NCI-H187 (cell line): ENCODE measurements around the gene GFER.
"Not testable (repeated sequence)": the region's sequence is repeated elsewhere in the genome, so short reads cannot be mapped to it uniquely, and the experiment has no call there.

Source experiments
- DNase-seq, 2 experiments: peaks; one replicate each; lab custom pipeline; 2025; lab: John Stamatoyannopoulos, UW

GFER gene

GRCh38 chr16:1983544-1984346 is at the start of gene GFER:
Gene GFER (plus strand): TSS chr16:1984193. CDS start chr16:1984219, 26 bp downstream.
- peak; percentile 86 to 92 for DNase-seq

GRCh38 chr16:1936945-1937479 is 47.0 kb upstream of the GFER start:
- DNase-seq, result no peak

GRCh38 chr16:1938316-1938715 is 45.7 kb upstream of the GFER start:
- DNase-seq, result no peak

- DNase-seq, result no peak
Observed at GRCh38 chr16:1938910-1939309, 45.1 kb upstream of the GFER start.

DNA sequence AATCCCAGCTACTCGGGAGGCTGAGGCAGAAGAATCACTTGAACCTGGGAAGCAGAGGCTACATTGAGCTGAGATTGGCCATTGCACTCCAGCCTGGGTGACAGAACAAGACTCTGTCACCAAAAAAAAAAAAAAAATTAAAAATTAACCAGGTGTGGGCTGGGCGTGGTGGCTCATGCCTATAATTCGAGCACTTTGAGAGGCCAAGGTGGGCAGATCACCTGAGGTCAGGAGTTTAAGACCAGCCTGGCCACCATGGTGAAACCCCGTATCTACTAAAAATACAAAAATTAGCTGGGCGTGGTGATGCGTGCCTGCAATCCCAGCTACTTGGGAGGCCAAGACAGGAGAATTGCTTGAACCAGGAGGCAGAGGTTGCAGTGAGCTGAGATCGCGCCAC is 44.2 kb upstream of the GFER start:
- DNase-seq, result not testable (repeated sequence)

GRCh38 chr16:1940273-1941161 is 43.5 kb upstream of the GFER start:
- no peak for DNase-seq

- DNase-seq, result no peak
Observed at GRCh38 chr16:1941162-1942046, 42.6 kb upstream of the GFER start.

DNA sequence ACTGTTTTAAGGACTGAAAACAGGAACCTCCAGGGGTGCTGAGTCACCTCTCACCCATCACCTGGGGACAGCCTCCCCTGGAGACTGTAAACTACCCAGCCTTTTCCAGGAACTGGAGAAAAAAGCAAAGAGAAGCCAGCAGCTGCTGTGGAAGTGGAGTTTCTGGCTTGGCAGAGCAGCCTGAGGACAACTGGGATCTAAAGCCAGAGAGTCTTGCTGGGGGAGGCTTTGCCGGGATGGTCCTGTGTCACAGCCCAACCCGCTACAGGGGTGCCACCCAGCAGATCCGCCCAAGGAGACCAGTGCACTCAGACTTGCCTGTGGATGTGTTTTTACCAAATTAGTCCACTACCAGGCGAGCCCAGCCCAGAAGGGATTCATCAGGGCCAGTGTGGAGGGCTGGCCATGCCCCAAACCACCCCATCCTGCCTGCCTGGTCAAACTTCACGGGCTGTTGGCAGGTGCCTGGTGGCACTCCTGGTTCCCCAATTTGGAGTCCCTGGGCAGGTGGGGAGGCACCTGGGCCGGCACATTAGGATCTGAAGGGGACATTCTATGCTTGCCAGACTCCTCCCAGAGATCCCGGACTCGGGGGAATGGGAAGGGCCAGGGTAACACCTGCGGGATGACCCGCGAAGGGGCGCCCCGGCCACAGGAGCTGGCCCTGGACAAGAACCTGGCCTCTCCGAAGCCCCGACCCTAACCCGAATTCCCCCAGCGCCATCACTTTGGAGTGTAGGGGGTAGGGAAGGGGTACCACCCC is 41.8 kb upstream of the GFER start:
- DNase-seq, result no peak

GRCh38 chr16:1942810-1943726 is 40.9 kb upstream of the GFER start, which contains the start of gene MSRB1:
Gene MSRB1 (minus strand): TSS chr16:1943199. CDS start chr16:1943156, 43 bp downstream.
- DNase-seq, result peak; percentile 99 to 100

- DNase-seq, result no peak
Observed at GRCh38 chr16:1944612-1945199, 39.3 kb upstream of the GFER start.

GRCh38 chr16:1945559-1946391 is 38.2 kb upstream of the GFER start:
- DNase-seq, result no peak

- DNase-seq, result no peak
Observed at GRCh38 chr16:1946495-1947368, 37.3 kb upstream of the GFER start.

GRCh38 chr16:1947369-1947670 is 36.7 kb upstream of the GFER start:
- no peak for DNase-seq

DNA sequence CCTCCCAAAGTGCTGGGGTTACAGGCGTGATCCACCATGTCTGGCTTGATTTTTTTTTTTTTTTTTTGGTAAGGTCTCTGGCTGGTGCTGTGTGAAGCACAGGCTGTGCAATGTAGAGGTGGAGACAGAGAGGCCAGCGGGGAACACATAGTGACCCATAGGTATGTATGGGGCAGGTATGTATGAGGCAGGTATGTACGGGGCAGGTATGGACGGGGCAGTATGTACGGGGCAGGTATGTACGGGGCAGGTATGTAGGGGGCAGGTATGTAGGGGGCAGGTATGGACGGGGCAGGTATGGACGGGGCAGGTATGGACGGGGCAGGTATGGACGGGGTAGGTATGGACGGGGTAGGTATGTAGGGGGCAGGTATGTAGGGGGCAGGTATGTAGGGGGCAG is 34.5 kb upstream of the GFER start:
- DNase-seq, result no peak

DNA sequence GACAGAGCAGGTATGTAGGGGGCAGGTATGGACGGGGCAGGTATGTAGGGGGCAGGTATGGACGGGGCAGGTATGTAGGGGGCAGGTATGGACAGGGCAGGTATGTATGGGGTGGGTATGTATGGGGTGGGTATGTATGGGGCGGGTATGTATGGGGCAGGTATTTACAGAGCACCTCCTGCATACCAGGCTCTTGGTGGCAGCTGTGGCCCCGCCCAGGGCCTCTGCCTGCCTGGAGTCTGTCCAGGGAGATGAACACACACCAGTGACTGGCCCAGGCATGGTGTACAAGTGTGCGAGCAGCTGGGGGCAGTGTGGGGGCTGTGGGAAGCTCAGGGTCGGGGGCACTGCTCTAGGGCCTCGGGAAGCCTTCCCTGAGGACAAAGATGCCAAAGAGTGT is 33.9 kb upstream of the GFER start:
- no peak for DNase-seq

DNA sequence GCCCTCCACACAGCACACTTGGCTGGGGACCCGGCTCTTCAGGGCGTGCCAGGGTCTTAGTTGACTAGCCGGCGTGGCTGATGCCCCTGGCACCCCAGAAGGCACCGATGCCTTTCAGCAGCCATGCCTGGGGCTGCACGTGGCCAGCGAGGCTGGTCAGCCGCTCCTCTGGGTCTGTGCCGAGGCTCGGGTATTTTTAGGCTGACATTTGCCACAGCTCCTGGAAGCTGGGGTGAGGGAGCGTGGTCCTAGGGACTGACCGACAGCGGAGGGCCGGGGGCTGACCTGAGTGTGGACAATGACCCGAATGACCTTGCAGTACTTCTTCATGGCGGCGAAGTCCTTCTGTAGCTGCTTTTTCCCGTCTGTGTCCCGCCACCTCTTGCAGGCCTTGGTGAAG is 33.4 kb upstream of the GFER start:
- no peak for DNase-seq

DNA sequence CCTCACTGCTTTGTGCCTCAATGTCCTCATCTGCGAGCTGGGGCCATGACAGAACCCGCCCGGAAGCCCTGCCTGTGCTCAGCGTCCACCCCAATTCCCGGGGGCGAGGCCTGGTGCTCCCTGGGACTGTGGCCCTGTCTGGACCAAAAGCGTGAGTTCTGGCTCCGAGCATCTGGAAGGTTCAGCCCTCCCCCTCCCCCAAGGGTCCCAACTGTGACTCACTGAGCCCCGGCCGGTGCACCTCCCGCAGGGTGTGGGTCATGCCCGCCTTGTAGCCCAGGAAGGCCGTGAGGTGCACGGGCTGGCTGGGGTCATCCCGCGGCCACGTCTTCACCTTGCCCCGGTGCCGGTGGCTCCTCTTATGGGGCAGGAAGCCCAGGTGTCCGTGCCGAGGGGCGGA is 30.3 kb upstream of the GFER start:
- no peak for DNase-seq
